GM19455 (cell line): ENCODE results near the gene IQCC.
"Not testable (repeated sequence)": the region's sequence is repeated elsewhere in the genome, so short reads cannot be mapped to it uniquely, and the experiment has no call there.

ENCODE experiments used
- ATAC-seq: cut with Tn5 transposase; IDR thresholded peaks from one replicate; pipeline ENCODE4 v1.9.1; 2021; ENCODE audit not compliant: unreplicated experiment

The IQCC gene

GRCh38 chr1:32205401-32206370 lies at the start of gene IQCC:
TSS of gene IQCC (plus strand) at chr1:32205671. CDS start at chr1:32205682, 11 bp downstream.
- ATAC-seq, result no peak

- ATAC-seq, result no peak
Observed at GRCh38 chr1:32159189-32159588, 46.3 kb upstream of the IQCC start.

GRCh38 chr1:32163405-32163804 lies 42.1 kb upstream of the IQCC start:
- no peak for ATAC-seq

GRCh38 chr1:32165633-32166032 lies 39.8 kb upstream of the IQCC start:
- not testable (repeated sequence) for ATAC-seq

- ATAC-seq, result no peak
Observed at GRCh38 chr1:32170991-32171390, 34.5 kb upstream of the IQCC start.

GRCh38 chr1:32172621-32173245 lies 32.7 kb upstream of the IQCC start:
- no peak for ATAC-seq

GRCh38 chr1:32178380-32179192 lies 26.9 kb upstream of the IQCC start:
- ATAC-seq, result no peak

- peak; percentile 10 for ATAC-seq
Observed at GRCh38 chr1:32179193-32179442, 26.4 kb upstream of the IQCC start.

GRCh38 chr1:32179443-32180185 lies 25.9 kb upstream of the IQCC start, which contains the start of gene TXLNA:
TSS of gene TXLNA (plus strand) at chr1:32179675. CDS start at chr1:32180346, 671 bp downstream.
- peak; percentile 82 for ATAC-seq

- peak; percentile 23 for ATAC-seq
Observed at GRCh38 chr1:32180186-32181060, 25.0 kb upstream of the IQCC start.

GRCh38 chr1:32181065-32181464 lies 24.4 kb upstream of the IQCC start:
- ATAC-seq, result no peak

- ATAC-seq, result no peak
Observed at GRCh38 chr1:32181563-32181962, 23.9 kb upstream of the IQCC start.

- no peak for ATAC-seq
Observed at GRCh38 chr1:32182060-32182459, 23.4 kb upstream of the IQCC start.

GRCh38 chr1:32184650-32185049 lies 20.8 kb upstream of the IQCC start:
- no peak for ATAC-seq

- no peak for ATAC-seq
Observed at GRCh38 chr1:32186077-32186476, 19.4 kb upstream of the IQCC start.

- no peak for ATAC-seq
Observed at GRCh38 chr1:32186491-32186890, 19.0 kb upstream of the IQCC start.

- no peak for ATAC-seq
Observed at GRCh38 chr1:32187850-32188249, 17.6 kb upstream of the IQCC start.

GRCh38 chr1:32192220-32192948 lies 13.1 kb upstream of the IQCC start:
- ATAC-seq, result no peak

GRCh38 chr1:32194984-32195383 lies 10.5 kb upstream of the IQCC start:
- ATAC-seq, result no peak
